H1 (cell line): ENCODE data around the gene COL4A2. TPM values are rescaled to one million over a fixed set of nuclear protein-coding genes. Genes with fewer than 3 reads are reported as not detected.

Experiments
- GABPA ChIP-seq: IDR thresholded peaks from 2 replicates; pipeline ENCODE4 v1.6.1; 2011; ENCODE audit warnings: mild to moderate bottlenecking, low read length, moderate library complexity, borderline replicate concordance; ENCODE audit not compliant: insufficient read depth
- GTF2F1 ChIP-seq: IDR thresholded peaks from 2 replicates; pipeline ENCODE4 v1.6.1; 2012; ENCODE audit warnings: low read depth, low read length, improper control_type of control experiment, borderline replicate concordance
- polyA plus RNA-seq, 7 experiments: library from polyadenylated mRNA; depleted of rRNA in 3 of 7; stranded (reverse) in 5 of 7; unstranded in 2 of 7; fragments of >200 nt in 5 of 7; fragments of 200-250 nt in 2 of 7; gene quantifications; 1 replicate in 5 of 7; 2 replicates in 1 of 7; 4 replicates in 1 of 7; pipeline versions ENCODE4 v1.2.1 to v1.2.3, GENCODE V29; 2011 to 2013; ENCODE audit warnings: missing spikeins in 2 of 7, mixed read lengths in 2 of 7
- total RNA-seq: library from RNA; stranded (reverse); fragmentation: NEBNext Ultra II Directional; extraction: Animal tissue kit (Norgen Biotek cat#: 25700); gene quantifications from 2 replicates; pipeline ENCODE4 v1.2.1, GENCODE V29; 2021

The COL4A2 gene
- total and polyA plus RNA-seq, 2 of the 8 experiments (the other 6 are each of a cell fraction or from before 2014, with no cell fraction given): 80.4 to 87.3 TPM

DNA sequence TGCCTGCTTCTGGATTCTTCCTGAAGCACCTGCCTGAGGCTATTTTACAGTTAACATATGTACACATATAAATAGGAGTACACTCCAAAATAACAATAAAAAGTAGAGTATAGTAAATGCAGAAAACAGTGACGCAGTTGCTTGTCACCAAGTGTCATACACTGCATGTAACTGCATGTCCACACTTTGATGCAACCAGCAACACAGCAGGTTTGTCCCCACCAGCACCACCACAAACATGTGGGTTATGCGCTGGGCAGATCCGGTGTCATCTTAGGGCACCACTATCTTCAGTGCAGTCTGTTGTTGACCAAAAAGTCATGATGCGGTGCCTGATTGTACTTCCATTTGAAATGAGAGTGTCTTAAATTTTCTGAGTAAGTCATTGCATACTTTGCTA is 51.3 kb downstream of the COL4A2 start (continued):
- TF ChIP-seq GABPA: no peak
- TF ChIP-seq GTF2F1: no peak
